Liver (tissue), 9 donors: ENCODE measurements around the gene ARFGAP2. TPM values are rescaled to one million over a fixed set of nuclear protein-coding genes. Genes with fewer than 3 reads are reported as not detected.

Source experiments
- DNase-seq: peaks from one replicate; pipeline ENCODE4 v3.0.0-alpha.2; 2017; ENCODE audit warnings: low spot score
- H3K27ac ChIP-seq, 2 donors: one replicate each; pipeline ENCODE4 v1.7.0; 2013; ENCODE audit warnings: inconsistent platforms in 2 of 2, low read length in 2 of 2, control low read depth in 1 of 2, low read depth in 1 of 2, mild to moderate bottlenecking in 1 of 2
- H3K27me3 ChIP-seq, 4 donors: one replicate each; pipeline versions ENCODE4 v1.6.1 to v1.7.0; 2013; ENCODE audit warnings: low read length in 3 of 4, inconsistent platforms in 1 of 4, mild to moderate bottlenecking in 1 of 4, moderate library complexity in 1 of 4; ENCODE audit not compliant: control insufficient read depth in 4 of 4, insufficient read depth in 4 of 4
- H3K36me3 ChIP-seq, 4 donors: one replicate each; pipeline versions ENCODE4 v1.6.1 to v1.7.0; 2013; ENCODE audit warnings: low read length in 3 of 4, mild to moderate bottlenecking in 3 of 4, low read depth in 1 of 4, moderate library complexity in 1 of 4; ENCODE audit not compliant: control insufficient read depth in 4 of 4, insufficient read depth in 3 of 4
- H3K4me1 ChIP-seq, 4 donors: one replicate each; pipeline versions ENCODE4 v1.6.1 to v1.7.0; 2013; ENCODE audit warnings: low read length in 3 of 4, mild to moderate bottlenecking in 3 of 4, moderate library complexity in 1 of 4; ENCODE audit not compliant: control insufficient read depth in 4 of 4, insufficient read depth in 4 of 4
- H3K4me3 ChIP-seq, 3 donors: one replicate each; pipeline versions ENCODE4 v1.6.1 to v1.7.0; 2013; ENCODE audit warnings: low read length in 3 of 3, control low read depth in 1 of 3, low read depth in 1 of 3, mild to moderate bottlenecking in 1 of 3
- H3K9ac ChIP-seq, 2 donors: one replicate each; pipeline ENCODE4 v1.7.0; 2013; ENCODE audit warnings: low read length in 2 of 2, mild to moderate bottlenecking in 2 of 2, moderate library complexity in 2 of 2, control low read depth in 1 of 2, low read depth in 1 of 2
- H3K9me3 ChIP-seq, 4 donors: one replicate each; pipeline versions ENCODE4 v1.6.1 to v1.7.0; 2013; ENCODE audit warnings: low read length in 3 of 4; ENCODE audit not compliant: control insufficient read depth in 4 of 4
- CTCF ChIP-seq: fragments of 150-350 bp; IDR thresholded peaks from 2 replicates; pipeline ENCODE4 v1.5.1; 2017; ENCODE audit warnings: improper control_type of control experiment, low read depth, low read length; ENCODE audit not compliant: missing input control
- EGR1 ChIP-seq, 2 donors: IDR thresholded peaks; 2 replicates each; pipeline ENCODE4 v1.6.1; 2016 to 2018; ENCODE audit warnings: antibody characterized with exemption in 2 of 2, low read depth in 2 of 2
- FOXA2 ChIP-seq: IDR thresholded peaks from 2 replicates; pipeline ENCODE4 v1.6.1; 2016; ENCODE audit warnings: antibody characterized with exemption
- HNF4A ChIP-seq, 2 donors: conservative IDR thresholded peaks; 2 replicates each; pipeline ENCODE4 v1.6.1; 2016; ENCODE audit warnings: antibody characterized with exemption in 2 of 2, mild to moderate bottlenecking in 2 of 2
- JUND ChIP-seq, 2 donors: IDR thresholded peaks; 2 replicates each; pipeline ENCODE4 v1.6.1; 2016; ENCODE audit warnings: antibody characterized with exemption in 2 of 2
- NR2F2 ChIP-seq: IDR thresholded peaks from 2 replicates; pipeline ENCODE4 v1.6.1; 2016; ENCODE audit warnings: antibody characterized with exemption
- RAD21 ChIP-seq, 2 donors: IDR thresholded peaks; 2 replicates each; pipeline ENCODE4 v1.6.1; 2016; ENCODE audit warnings: antibody characterized with exemption in 2 of 2, mild to moderate bottlenecking in 2 of 2
- REST ChIP-seq: IDR thresholded peaks from 2 replicates; pipeline ENCODE4 v1.6.1; 2016; ENCODE audit warnings: antibody characterized with exemption, mild to moderate bottlenecking
- SP1 ChIP-seq: IDR thresholded peaks from 2 replicates; pipeline ENCODE4 v1.6.1; 2018; ENCODE audit warnings: antibody characterized with exemption, mild to moderate bottlenecking
- TAF1 ChIP-seq: conservative IDR thresholded peaks from 2 replicates; pipeline ENCODE4 v1.6.1; 2016; ENCODE audit warnings: antibody characterized with exemption, mild to moderate bottlenecking
- YY1 ChIP-seq: IDR thresholded peaks from 2 replicates; pipeline ENCODE4 v1.6.1; 2016; ENCODE audit warnings: antibody characterized with exemption, mild to moderate bottlenecking
- ZBTB33 ChIP-seq: IDR thresholded peaks from 2 replicates; pipeline ENCODE4 v1.6.1; 2016; ENCODE audit warnings: antibody characterized with exemption
- WGBS: extraction: QIAGEN DNeasy Blood & Tissue Kit; methylation state at CpG from one replicate; pipeline ENCODE4 v1.1.7; 2013; 5-methylcytosine and 5-hydroxymethylcytosine counted together
- polyA plus RNA-seq, 2 donors: library from polyadenylated mRNA; stranded (reverse) in 1 of 2; unstranded in 1 of 2; fragments of 200-250 nt in 1 of 2; fragments of >200 nt in 1 of 2; fragmentation: Nextera tagmentation in 1 of 2; extraction: Ambion mirVana in 1 of 2; gene quantifications; one replicate each; pipeline versions ENCODE4 v1.2.1 to v1.2.3, GENCODE V29; 2013 to 2015
- total RNA-seq, 2 donors: library from RNA; depleted of rRNA; stranded (reverse); fragments of >200 nt; gene quantifications; one replicate each; pipeline ENCODE4 v1.2.3, GENCODE V29; 2014
- donor health status: healthy.
- donor health status: healthy.
- donor health status: healthy.
- donor health status: healthy.
- donor health status: healthy.

The ARFGAP2 gene
- total and polyA plus RNA-seq, 4 donors: 37.3 to 163 (median 53.0) TPM

- TF ChIP-seq JUND (IDR thresholded peaks at IDR 0.05): no peak
Observed at GRCh38 chr11:47171856-47172255, 4.8 kb downstream of the ARFGAP2 start (continued).

- Histone ChIP-seq H3K36me3 (peaks cover 28 to 63% (median 42%) of the 10 kb centered on the region in 4 donors), H3K9ac (no peak overlapping the region), H3K4me1 (peaks cover 6 to 46% (median 34%) of the 10 kb centered on the region in 4 donors), H3K4me3 (no peak overlapping the region), H3K27me3 (no peaks in the 10 kb centered on the region), H3K9me3 (no peaks in the 10 kb centered on the region), H3K27ac (no peak overlapping the region)
- TF ChIP-seq CTCF: no peak
- TF ChIP-seq FOXA2: no peak
- TF ChIP-seq EGR1 (IDR thresholded peaks at IDR 0.05; ENCODE audit: low read depth in 2 of 2): no peak
- no peak for TF ChIP-seq NR2F2
- no peak for TF ChIP-seq RAD21 (IDR thresholded peaks at IDR 0.05)
- TF ChIP-seq ZBTB33: no peak
- TF ChIP-seq SP1: no peak
- no peak for TF ChIP-seq HNF4A (conservative IDR thresholded peaks at IDR 0.05)
- no peak for TF ChIP-seq YY1
- no peak for TF ChIP-seq REST
- DNase-seq: no peak
- WGBS: 97% methylated on average over 16 of the region's 16 CpGs
Observed at GRCh38 chr11:47171061-47171838, 5.4 kb downstream of the ARFGAP2 start.

GRCh38 chr11:47166368-47166767, 10.3 kb downstream of the ARFGAP2 start:
- H3K9ac ChIP-seq: no peak overlapping the region
- no peak for TF ChIP-seq RAD21 (IDR thresholded peaks at IDR 0.05)
- TF ChIP-seq YY1: no peak
- no peak for TF ChIP-seq TAF1
- H3K4me3 ChIP-seq: no peak overlapping the region
- peaks cover 28 to 66% (median 51%) of the 10 kb centered on the region in 4 donors for H3K36me3 ChIP-seq
- no peaks in the 10 kb centered on the region for H3K27me3 ChIP-seq
- 94% methylated on average over 5 of the region's 5 CpGs for WGBS
- H3K9me3 ChIP-seq: no peaks in the 10 kb centered on the region
- H3K4me1 ChIP-seq: peaks cover 0 to 5% (median 2%) of the 10 kb centered on the region in 4 donors
- no peak for DNase-seq
- no peak overlapping the region for H3K27ac ChIP-seq
